Measurements from ENCODE around the gene LARP4B. TPM values are rescaled to one million over a fixed set of nuclear protein-coding genes. Genes with fewer than 3 reads are reported as not detected.

The LARP4B gene
- total RNA-seq, 3 donors from 2014 or later, result 97.5 to 155 (median 116) TPM

- no peak for ATAC-seq
- Histone ChIP-seq H3K36me3 (ENCODE audit: low read depth) (peaks cover 24% of the 10 kb centered on the region), H3K4me3 (no peak overlapping the region), H3K4me1 (ENCODE audit: low read depth) (no peaks in the 10 kb centered on the region), H3K9me3 (no peaks in the 10 kb centered on the region)
- TF ChIP-seq CTCF (IDR thresholded peaks at IDR 0.05), result no peak
- DNase-seq, result no peak
- intact Hi-C loops (cut with DNase I, micrococcal nuclease), result no loop called here
Measured at GRCh38 chr10:816091-816477, 115.4 kb downstream of the LARP4B start.

- DNase-seq (no peak), ATAC-seq (no peak)
- no peaks in the 10 kb centered on the region for H3K9me3 ChIP-seq
- H3K36me3 ChIP-seq (ENCODE audit: low read depth), result peaks cover 24% of the 10 kb centered on the region
- intact Hi-C loops (cut with DNase I, micrococcal nuclease), result no loop called here
- no peaks in the 10 kb centered on the region for H3K4me1 ChIP-seq (ENCODE audit: low read depth)
- no peak overlapping the region for H3K4me3 ChIP-seq
- TF ChIP-seq CTCF (IDR thresholded peaks at IDR 0.05), result no peak
Measured at GRCh38 chr10:815338-816090, 116.0 kb downstream of the LARP4B start.

- H3K9me3 ChIP-seq, result no peaks in the 10 kb centered on the region
- ATAC-seq (no peak), DNase-seq (no peak)
- H3K36me3 ChIP-seq (ENCODE audit: low read depth), result peaks cover 20% of the 10 kb centered on the region
- TF ChIP-seq CTCF (IDR thresholded peaks at IDR 0.05), result no peak
- no peaks in the 10 kb centered on the region for H3K4me1 ChIP-seq (ENCODE audit: low read depth)
- intact Hi-C loops (cut with DNase I, micrococcal nuclease), result no loop called here
- H3K4me3 ChIP-seq, result no peak overlapping the region
Measured at GRCh38 chr10:814536-815302, 116.8 kb downstream of the LARP4B start.

- intact Hi-C loops (cut with DNase I, micrococcal nuclease), result no loop called here
- TF ChIP-seq CTCF (IDR thresholded peaks at IDR 0.05), result no peak
- no peak overlapping the region for H3K4me3 ChIP-seq
- H3K9me3 ChIP-seq, result no peaks in the 10 kb centered on the region
- DNase-seq (no peak), ATAC-seq (no peak)
- H3K4me1 ChIP-seq (ENCODE audit: low read depth), result no peaks in the 10 kb centered on the region
- H3K36me3 ChIP-seq (ENCODE audit: low read depth), result peaks cover 18% of the 10 kb centered on the region
Measured at GRCh38 chr10:813286-813685, 118.2 kb downstream of the LARP4B start.

GRCh38 chr10:812787-813186, 118.7 kb downstream of the LARP4B start:
- TF ChIP-seq CTCF (IDR thresholded peaks at IDR 0.05), result no peak
- H3K4me3 ChIP-seq, result no peak overlapping the region
- DNase-seq (no peak), ATAC-seq (no peak)
- H3K4me1 ChIP-seq (ENCODE audit: low read depth), result no peaks in the 10 kb centered on the region
- no peaks in the 10 kb centered on the region for H3K9me3 ChIP-seq
- H3K36me3 ChIP-seq (ENCODE audit: low read depth), result peaks cover 13% of the 10 kb centered on the region
- intact Hi-C loops (cut with DNase I, micrococcal nuclease), result no loop called here
